ENCODE data around the gene JAML.

Gene JAML

GRCh38 chr11:118239509-118240205 lies 14.8 kb upstream of the JAML start:
- DNase-seq (ENCODE audit: low spot score): no peak

- no peak for DNase-seq (ENCODE audit: low spot score)
Measured at GRCh38 chr11:118238929-118239328, 14.1 kb upstream of the JAML start.

DNA sequence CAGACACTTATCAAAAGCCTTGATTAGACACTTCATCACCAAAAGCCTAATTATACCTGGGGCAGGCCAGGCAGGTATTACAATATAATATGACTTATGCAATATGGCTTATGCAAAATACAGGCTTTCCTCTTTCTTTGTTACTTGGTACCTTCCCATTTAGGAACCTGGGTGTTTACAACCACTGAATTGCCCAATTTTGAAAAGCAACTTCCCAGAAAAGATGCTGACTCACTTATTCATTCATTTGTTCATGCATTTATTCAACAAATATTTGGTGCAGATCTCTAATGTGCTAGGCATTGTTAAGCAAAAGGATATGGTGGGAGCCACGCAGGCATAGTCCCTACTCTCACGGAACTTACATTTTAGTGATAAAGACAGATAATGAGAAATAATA lies 13.6 kb upstream of the JAML start:
- no peak for DNase-seq (ENCODE audit: low spot score)

- no peak for DNase-seq (ENCODE audit: low spot score)
Measured at GRCh38 chr11:118236170-118236569, 11.4 kb upstream of the JAML start.

- no peak for DNase-seq (ENCODE audit: low spot score)
Measured at GRCh38 chr11:118234833-118235232, 10.0 kb upstream of the JAML start.

GRCh38 chr11:118233850-118234249 lies 9.0 kb upstream of the JAML start:
- DNase-seq (ENCODE audit: low spot score): no peak

GRCh38 chr11:118233377-118233776 lies 8.6 kb upstream of the JAML start:
- no peak for DNase-seq (ENCODE audit: low spot score)

DNA sequence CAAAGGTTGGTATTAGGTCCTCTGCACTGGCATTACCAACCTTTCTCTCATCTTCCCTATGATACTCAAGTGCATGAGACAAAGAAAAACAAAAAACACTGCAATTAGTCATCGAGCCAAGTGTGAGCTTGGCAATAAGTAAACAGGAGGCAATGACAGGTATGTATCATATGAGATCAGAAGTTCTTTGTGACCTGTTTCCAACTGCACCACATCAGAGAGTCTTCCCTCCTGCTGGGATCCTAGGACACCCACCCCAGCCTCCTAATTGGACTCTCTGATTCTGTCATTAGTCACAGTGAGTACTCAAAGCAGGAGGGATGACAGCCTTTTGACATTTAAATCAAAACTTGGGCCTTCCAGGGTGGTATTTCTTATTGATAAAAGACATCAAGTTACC lies 7.8 kb upstream of the JAML start:
- DNase-seq (ENCODE audit: low spot score): no peak

- no peak for DNase-seq (ENCODE audit: low spot score)
Measured at GRCh38 chr11:118231461-118231860, 6.7 kb upstream of the JAML start.

GRCh38 chr11:118230088-118230487 lies 5.3 kb upstream of the JAML start:
- no peak for DNase-seq (ENCODE audit: low spot score)

GRCh38 chr11:118229274-118229847 lies 4.5 kb upstream of the JAML start:
- DNase-seq (ENCODE audit: low spot score): no peak

DNA sequence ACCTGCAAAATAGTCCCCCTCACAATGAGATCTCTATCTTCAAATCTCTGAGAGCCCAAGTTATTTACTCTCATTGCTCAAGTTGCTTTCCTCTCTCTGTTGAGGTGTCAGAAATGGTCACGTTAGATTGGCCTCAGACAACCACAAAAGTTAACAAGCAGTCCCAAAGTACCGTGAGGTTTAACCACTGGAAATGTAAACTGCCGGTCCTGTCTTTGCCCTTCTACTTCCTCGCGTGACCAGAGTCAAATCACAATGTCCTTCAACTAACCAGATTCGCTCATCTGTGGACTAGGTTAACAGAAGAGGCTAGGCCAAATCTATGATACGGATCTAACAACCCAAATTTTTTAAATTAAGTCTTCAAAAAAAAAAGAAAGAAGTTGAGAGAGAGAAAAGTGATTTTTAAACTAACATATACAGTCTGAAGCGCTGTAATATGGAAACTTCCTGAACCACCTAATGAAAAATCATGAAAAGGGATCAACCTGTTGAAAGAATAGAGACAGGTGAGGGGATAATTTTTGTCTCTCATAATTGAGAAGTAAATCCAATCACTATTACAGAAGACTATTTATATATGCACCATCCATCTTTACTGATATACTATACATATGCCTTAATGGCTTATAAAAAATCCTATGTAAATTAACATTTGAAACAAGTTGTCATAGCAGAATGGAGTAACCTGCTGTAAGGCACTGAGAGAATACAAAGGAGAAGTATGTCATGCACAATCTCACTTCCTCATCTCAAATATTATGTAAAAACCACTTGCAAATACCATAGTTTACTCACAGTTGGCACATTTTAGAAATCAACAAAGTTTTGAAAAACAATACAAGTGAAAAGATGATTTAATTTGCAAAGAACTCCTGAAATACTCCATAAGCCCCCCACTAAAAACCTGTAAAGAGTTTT lies 3.3 kb upstream of the JAML start:
- DNase-seq (ENCODE audit: low spot score): no peak

DNA sequence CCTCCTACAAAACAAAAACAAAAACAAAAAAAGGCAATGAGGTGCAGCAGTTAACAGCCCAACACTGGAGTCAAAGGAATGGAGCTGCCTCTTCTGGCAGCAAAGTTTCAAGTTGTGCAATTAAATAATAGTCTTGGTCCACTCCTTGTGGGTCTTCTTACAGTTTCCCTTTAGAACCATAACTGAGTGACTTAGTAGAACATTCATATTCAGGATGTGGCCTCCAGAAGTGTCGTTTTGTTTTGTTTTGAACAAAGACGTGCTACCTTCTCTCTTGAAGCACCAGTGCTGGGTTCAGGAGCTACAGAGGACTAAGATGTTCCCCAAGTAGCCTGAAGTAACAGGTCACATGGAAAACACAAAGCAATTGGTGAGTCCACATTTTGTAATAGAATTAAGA lies 2.0 kb upstream of the JAML start:
- no peak for DNase-seq (ENCODE audit: low spot score)

DNA sequence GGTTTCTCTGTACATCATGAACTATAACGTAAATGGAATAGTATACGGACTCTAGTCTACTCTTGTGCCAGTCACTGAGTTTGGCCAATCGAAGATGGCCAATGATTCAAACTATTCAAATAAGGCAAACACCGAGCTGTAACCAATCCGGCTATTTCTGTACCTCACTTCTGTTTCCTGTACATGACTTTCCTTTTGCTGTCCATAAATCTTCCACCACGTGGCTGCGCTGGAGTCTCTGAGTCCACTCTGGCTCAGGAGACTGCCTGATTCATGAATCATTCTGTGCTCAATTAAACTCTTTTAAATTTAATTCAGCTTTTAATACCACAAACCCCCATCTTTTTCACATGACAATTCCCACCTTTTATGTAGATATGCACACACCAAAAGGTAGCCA lies 1.5 kb upstream of the JAML start:
- no peak for DNase-seq (ENCODE audit: low spot score)

GRCh38 chr11:118223992-118224391 lies 819 bp downstream of the JAML start:
- DNase-seq (ENCODE audit: low spot score): no peak

DNA sequence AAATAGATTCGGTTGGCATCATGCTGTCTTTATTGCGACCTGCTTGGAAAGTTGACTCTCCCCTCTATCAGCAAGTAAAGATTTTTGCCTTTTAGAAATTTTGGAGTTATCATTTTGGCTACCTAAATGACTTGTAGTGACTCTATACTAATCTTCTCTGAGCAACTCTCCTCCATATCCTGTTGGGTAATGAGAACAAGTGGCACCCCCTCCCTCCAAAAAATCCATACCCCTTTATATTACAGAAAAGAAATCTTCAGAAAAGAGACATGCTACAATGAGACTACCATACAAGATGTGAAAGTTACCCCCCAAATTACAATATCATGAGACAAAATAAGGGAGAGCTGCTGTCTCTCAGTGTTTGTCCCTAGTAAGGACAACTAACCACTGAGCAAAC lies 1.2 kb downstream of the JAML start:
- no peak for DNase-seq (ENCODE audit: low spot score)

GRCh38 chr11:118222437-118222836 lies 2.4 kb downstream of the JAML start:
- DNase-seq (ENCODE audit: low spot score): no peak

GRCh38 chr11:118221419-118221818 lies 3.4 kb downstream of the JAML start:
- DNase-seq (ENCODE audit: low spot score): no peak

- no peak for DNase-seq (ENCODE audit: low spot score)
Measured at GRCh38 chr11:118219732-118220131, 5.1 kb downstream of the JAML start.

DNA sequence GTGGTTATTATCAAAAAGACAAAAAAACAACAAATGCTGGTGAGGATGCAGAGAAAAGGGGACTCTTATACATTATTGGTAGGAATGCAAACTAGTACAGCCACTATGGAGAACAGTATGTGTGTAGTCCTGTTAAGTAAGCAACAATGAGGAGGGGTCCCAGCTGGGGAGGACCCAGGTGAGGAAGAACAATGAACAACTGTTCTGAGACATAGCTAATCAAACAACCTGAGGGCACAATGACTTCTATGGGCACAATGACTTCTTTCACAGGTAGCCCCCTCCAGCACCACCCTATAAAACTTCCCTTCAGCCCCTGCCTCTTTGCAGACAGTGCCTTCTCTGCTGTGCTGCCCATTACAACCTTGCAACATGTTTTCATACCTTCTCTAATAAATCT lies 5.6 kb downstream of the JAML start:
- no peak for DNase-seq (ENCODE audit: low spot score)

GRCh38 chr11:118217575-118217974 lies 7.2 kb downstream of the JAML start:
- DNase-seq (ENCODE audit: low spot score): no peak

DNA sequence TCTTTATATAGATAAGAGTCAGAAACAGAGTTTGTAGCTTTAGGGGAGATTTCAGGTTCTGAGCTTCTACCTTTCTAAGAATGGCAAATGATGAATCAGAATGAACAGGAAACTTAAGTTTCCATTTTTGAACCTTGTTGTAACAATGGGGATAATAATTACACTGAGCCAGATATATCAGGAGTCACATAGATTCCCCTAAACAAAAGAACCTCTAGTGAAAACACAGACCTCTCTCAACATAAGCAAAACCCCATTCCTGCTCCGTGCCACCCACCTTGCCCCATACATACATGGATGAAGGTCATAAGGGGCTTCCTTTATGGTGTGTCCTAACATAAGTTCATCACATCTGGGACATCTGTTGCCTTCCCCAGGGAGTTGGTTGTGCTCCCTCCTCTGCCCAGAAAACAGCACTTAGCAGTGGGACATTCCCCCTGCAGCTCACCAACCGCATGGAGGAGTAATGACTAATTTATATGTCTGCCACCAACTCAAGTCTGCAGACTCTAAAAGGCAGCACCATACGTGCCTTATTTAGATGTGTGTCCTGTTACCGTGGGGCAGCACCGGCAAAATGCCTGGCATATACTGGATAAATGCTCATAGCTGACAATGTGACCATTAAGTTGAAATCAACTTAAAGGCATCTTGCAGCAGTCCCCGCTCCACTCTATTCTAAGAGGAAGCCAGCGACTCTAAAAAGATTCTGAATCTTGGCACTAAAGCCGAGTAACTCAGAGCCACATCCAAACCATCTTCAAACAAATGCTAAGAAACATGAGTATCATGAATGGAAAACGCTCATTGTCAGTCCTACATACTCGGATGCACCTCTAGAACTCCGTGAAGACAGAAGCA lies 8.0 kb downstream of the JAML start:
- DNase-seq (ENCODE audit: low spot score): no peak

All from AG20443 (cell line).